Measurements from ENCODE around the gene DNAH17. TPM values are rescaled to one million over a fixed set of nuclear protein-coding genes. Genes with fewer than 3 reads are reported as not detected.

DNAH17 gene
- total and polyA plus RNA-seq, 7 donors, result 0.04 to 3.5 (median 0.08) TPM

GRCh38 chr17:78396441-78397337 is 180.5 kb downstream of the DNAH17 start:
- peak overlapping the region; percentile 34 for H3K4me3 ChIP-seq
- WGBS, 3 donors, result 15 to 28% (median 20%) methylated on average over 14 of the region's 14 CpGs
- ATAC-seq (peak; percentile 48 to 75 (median 66)), DNase-seq (peak; percentile 43 to 64)
- H3K36me3 ChIP-seq (ENCODE audit: insufficient read depth in 1 of 2, low read depth in 1 of 2), result peaks cover 4 to 64% of the 10 kb centered on the region in 2 donors
- TF ChIP-seq, protein P1, sequence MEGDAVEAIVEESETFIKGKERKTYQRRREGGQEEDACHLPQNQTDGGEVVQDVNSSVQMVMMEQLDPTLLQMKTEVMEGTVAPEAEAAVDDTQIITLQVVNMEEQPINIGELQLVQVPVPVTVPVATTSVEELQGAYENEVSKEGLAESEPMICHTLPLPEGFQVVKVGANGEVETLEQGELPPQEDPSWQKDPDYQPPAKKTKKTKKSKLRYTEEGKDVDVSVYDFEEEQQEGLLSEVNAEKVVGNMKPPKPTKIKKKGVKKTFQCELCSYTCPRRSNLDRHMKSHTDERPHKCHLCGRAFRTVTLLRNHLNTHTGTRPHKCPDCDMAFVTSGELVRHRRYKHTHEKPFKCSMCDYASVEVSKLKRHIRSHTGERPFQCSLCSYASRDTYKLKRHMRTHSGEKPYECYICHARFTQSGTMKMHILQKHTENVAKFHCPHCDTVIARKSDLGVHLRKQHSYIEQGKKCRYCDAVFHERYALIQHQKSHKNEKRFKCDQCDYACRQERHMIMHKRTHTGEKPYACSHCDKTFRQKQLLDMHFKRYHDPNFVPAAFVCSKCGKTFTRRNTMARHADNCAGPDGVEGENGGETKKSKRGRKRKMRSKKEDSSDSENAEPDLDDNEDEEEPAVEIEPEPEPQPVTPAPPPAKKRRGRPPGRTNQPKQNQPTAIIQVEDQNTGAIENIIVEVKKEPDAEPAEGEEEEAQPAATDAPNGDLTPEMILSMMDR (IDR thresholded peaks at IDR 0.05), result no peak
- H3K27me3 ChIP-seq (ENCODE audit: insufficient read depth in 3 of 3, low read length in 2 of 3), result no peaks in the 10 kb centered on the region
- H3K4me1 ChIP-seq, result peaks cover 62% of the 10 kb centered on the region
- peak overlapping the region; percentile 97 for H3K27ac ChIP-seq
- intact Hi-C loops (cut with DNase I), result no loop called here
- H3K9me3 ChIP-seq, result no peaks in the 10 kb centered on the region

- H3K9me3 ChIP-seq, result no peaks in the 10 kb centered on the region
- peaks cover 4 to 49% of the 10 kb centered on the region in 2 donors for H3K36me3 ChIP-seq (ENCODE audit: insufficient read depth in 1 of 2, low read depth in 1 of 2)
- WGBS, 3 donors, result 76 to 84% (median 80%) methylated on average over 2 of the region's 2 CpGs
- H3K27ac ChIP-seq, result peak overlapping the region; percentile 97
- no peak for DNase-seq
- intact Hi-C loops (cut with DNase I), result no loop called here
- H3K4me1 ChIP-seq, result peaks cover 74% of the 10 kb centered on the region
- TF ChIP-seq, protein P1 (IDR thresholded peaks at IDR 0.05), result no peak
- ATAC-seq, result no peak
- no peak overlapping the region for H3K4me3 ChIP-seq
- H3K27me3 ChIP-seq (ENCODE audit: insufficient read depth in 3 of 3, low read length in 2 of 3), result no peaks in the 10 kb centered on the region
Measured at GRCh38 chr17:78395155-78395554, 182.0 kb downstream of the DNAH17 start.

DNA sequence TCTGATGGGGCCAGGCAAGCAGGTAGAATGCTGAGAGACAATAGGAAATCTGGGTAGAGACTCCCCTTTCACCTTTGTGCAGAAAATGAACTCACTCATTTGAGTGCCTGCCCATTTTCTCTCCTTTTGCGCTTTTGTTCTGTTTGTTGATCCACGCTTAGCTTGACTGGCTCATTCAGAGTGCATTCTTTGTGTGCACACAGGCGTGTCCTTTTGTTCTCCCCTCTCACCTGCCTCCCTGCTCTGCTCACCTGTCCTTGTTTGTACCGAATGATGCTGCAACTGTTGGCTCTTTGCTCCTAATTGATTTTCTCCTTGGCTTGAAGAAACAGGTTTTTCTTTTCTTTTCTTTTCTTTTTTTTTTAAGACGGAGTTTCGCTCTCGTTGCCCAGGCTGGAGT is 183.0 kb downstream of the DNAH17 start:
- 92 to 94% (median 93%) methylated on average over 7 of the region's 7 CpGs for WGBS, 3 donors
- ATAC-seq (no peak), DNase-seq (no peak)
- H3K9me3 ChIP-seq, result no peaks in the 10 kb centered on the region
- H3K4me3 ChIP-seq, result no peak overlapping the region
- H3K36me3 ChIP-seq (ENCODE audit: insufficient read depth in 1 of 2, low read depth in 1 of 2), result peaks cover 0 to 39% of the 10 kb centered on the region in 2 donors
- no peaks in the 10 kb centered on the region for H3K27me3 ChIP-seq (ENCODE audit: insufficient read depth in 3 of 3, low read length in 2 of 3)
- intact Hi-C loops (cut with DNase I), result no loop called here
- TF ChIP-seq, protein P1 (IDR thresholded peaks at IDR 0.05), result no peak
- H3K27ac ChIP-seq, result no peak overlapping the region
- peaks cover 77% of the 10 kb centered on the region for H3K4me1 ChIP-seq

DNA sequence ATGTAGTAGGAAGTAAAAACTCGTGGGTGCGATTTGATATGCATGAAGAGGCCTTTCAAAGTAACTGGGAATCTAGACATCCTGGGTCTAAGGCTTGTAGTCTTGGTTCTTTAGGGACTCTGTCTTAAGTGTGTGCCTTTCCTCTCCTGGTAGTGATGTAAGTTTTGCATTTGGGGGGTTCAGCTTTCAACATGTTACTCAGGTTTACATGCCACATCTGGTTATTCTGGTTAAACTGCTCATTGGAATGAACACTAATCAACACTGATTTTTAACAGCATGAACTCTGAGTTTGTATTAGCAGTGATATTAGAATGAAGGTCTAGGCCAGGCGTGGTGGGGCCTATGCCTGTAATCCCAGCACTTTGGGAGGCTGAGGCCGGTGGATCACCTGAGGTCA is 183.6 kb downstream of the DNAH17 start:
- TF ChIP-seq, protein P1 (IDR thresholded peaks at IDR 0.05), result no peak
- Histone ChIP-seq H3K27ac (no peak overlapping the region), H3K4me1 (peaks cover 76% of the 10 kb centered on the region), H3K4me3 (no peak overlapping the region), H3K9me3 (no peaks in the 10 kb centered on the region), H3K27me3 (ENCODE audit: insufficient read depth in 3 of 3, low read length in 2 of 3) (no peaks in the 10 kb centered on the region), H3K36me3 (ENCODE audit: insufficient read depth in 1 of 2, low read depth in 1 of 2) (peaks cover 0 to 33% of the 10 kb centered on the region in 2 donors)
- whole genome bisulfite sequencing, 3 donors, result 90 to 96% (median 92%) methylated on average over 4 of the region's 4 CpGs
- ATAC-seq, result no peak
- DNase-seq, result no peak
- intact Hi-C loops (cut with DNase I), result no loop called here

Measured in psoas muscle (tissue), 8 donors.